GM12891 (cell line): ENCODE results near the gene PRSS21.

Source experiments
- POLR2A ChIP-seq: IDR thresholded peaks from 2 replicates; pipeline ENCODE4 v1.6.1; 2011; ENCODE audit warnings: low read depth, low read length, control low read depth
- POLR2AphosphoS5 ChIP-seq: IDR thresholded peaks from 2 replicates; pipeline ENCODE4 v1.6.1; 2011; ENCODE audit warnings: low read depth, low read length, control low read depth

- TF ChIP-seq POLR2A (no peak), POLR2AphosphoS5 (no peak)
These were observed 47.4 kb upstream of the PRSS21 start for GRCh38 chr16:2769675-2770056.
